ENCODE results near the gene ZNF169.
"Not testable (repeated sequence)": the region's sequence is repeated elsewhere in the genome, so short reads cannot be mapped to it uniquely, and the experiment has no call there.

Gene ZNF169

DNA sequence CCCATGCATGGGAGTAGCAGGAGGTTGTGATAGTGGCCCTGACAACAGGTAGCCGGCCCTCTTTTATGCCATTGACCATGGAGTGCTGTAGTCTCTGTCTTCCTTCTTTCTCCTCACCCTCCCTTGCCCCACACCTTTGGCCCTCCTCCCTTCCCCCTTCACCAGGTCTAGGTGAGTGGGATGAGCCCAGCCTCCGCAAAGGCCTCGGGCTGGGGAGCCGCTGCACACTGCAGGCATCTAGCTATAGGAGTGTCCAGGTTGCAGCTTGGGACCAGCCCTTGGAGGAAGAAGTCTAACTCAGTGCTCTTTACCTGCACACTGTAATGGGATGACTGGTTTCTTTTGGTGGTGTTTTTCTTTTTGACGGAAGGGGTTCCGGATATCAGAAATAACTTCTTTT is 81.7 kb downstream of the ZNF169 start:
- in situ Hi-C loops (cut with HindIII; ENCODE audit: low sequenced_read_pairs): not testable (repeated sequence)

DNA sequence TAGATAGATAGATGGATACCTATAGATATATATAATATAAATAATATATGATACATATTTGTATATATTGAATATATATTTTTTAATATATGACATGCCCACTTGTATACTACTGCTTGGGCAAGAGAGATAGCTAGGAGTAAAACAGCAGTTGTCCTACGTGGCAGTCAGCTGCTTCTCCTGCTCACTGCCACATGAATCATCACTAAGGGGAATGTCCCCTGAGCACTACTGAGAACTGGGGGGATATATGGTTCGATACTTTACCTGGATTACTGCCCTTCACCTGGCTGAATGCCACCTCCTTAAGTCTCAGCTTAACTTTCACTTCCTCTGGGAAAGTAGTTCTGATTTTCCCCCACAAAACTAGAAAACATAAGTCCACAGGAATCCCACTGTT is 82.6 kb downstream of the ZNF169 start:
- in situ Hi-C loops (cut with HindIII; ENCODE audit: low sequenced_read_pairs): not testable (repeated sequence)

DNA sequence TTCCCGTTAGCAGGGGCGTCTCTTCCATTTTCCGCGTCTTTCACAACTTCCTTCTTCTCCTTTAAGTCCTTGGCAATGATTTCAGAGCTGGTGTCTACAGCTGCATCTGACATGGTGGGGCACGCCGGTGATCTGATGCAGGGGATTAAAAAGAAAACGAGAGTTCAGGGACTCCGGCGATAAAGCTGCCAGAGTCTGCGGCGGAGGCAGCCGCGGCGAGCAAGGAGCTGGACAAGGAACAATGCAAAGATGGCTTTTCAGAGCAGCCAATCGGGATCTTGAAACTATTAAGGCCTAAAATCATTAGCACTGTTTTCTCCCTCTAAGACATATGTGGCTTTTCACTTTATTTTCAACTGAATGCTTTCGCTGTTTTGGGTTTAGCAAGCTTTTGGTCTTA is 88.4 kb downstream of the ZNF169 start:
- in situ Hi-C loops (cut with HindIII; ENCODE audit: low sequenced_read_pairs): not testable (repeated sequence)

DNA sequence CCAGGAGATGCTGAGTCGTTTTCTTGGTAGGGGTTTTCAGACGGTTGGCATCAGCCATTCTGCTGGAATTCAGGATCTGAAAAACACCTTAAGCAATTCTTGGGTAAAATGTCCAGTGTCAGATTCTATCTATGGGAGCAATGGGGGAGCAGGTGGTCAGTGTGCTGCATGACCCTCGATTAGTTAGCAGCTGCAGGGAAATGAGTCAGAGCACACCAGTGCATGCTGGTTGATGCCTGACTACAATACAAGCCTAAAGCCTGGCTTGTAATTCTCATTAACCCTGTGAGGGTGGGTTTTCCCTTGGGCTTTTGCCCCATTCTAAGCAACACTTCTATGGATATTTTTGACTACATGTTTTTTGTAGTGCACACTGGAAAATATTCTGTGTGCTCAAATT is 89.7 kb downstream of the ZNF169 start:
- in situ Hi-C loops (cut with HindIII; ENCODE audit: low sequenced_read_pairs): not testable (repeated sequence)
